SK-N-SH (cell line): ENCODE data around the gene CD248. TPM values are rescaled to one million over a fixed set of nuclear protein-coding genes. Genes with fewer than 3 reads are reported as not detected.

Source experiments
- CTCF ChIA-PET: fragments of 300-600, 350-600 bp; formaldehyde crosslinking; extraction: SDS; loops from one replicate; lab custom pipeline; 2021; lab: Yijun Ruan, JAX
- POLR2A ChIA-PET: fragments of 350-600 bp; sonication (Branson Sonifier 250); formaldehyde crosslinking; extraction: SDS; loops from one replicate; lab custom pipeline; 2020; ENCODE audit warnings: antibody characterized with exemption, inconsistent platforms; lab: Yijun Ruan, JAX
- DNase-seq: peaks from one replicate; pipeline ENCODE4 v3.0.0; 2012
- H2AFZ ChIP-seq: fragments of 200-600 bp; sonication (generic); 2 replicates; pipeline ENCODE4 v1.8.1; 2016; ENCODE audit warnings: antibody characterized with exemption, mild to moderate bottlenecking, low read depth
- H3F3A ChIP-seq: fragments of 200-600 bp; sonication (generic); replicated peaks from 2 replicates; pipeline ENCODE3; 2016; ENCODE audit warnings: antibody characterized with exemption, mild to moderate bottlenecking; ENCODE audit not compliant: insufficient read depth
- H3K27ac ChIP-seq, 2 experiments: fragments of 200-500 bp in 1 of 2; fragments of 200-600 bp in 1 of 2; sonication (Bioruptor generic) in 1 of 2; sonication (generic), shearing (Covaris generic) in 1 of 2; 2 replicates each; pipeline versions ENCODE4 v1.5.1 to v1.6.1; 2014 to 2016; ENCODE audit warnings: low read depth in 2 of 2, inconsistent platforms in 1 of 2, low read length in 1 of 2, mild to moderate bottlenecking in 1 of 2, mixed read lengths in 1 of 2
- H3K27me3 ChIP-seq: fragments of 200-600 bp; sonication (generic), shearing (Covaris generic); 2 replicates; pipeline ENCODE4 v1.6.1; 2016; ENCODE audit warnings: mixed run types; ENCODE audit not compliant: insufficient read depth
- H3K36me3 ChIP-seq, 2 experiments: fragments of 200-500 bp in 1 of 2; fragments of 200-600 bp in 1 of 2; sonication (Bioruptor generic) in 1 of 2; sonication (generic) in 1 of 2; replicated peaks in 1 of 2; 2 replicates each; pipeline versions ENCODE3 to v1.5.1; 2014 to 2016; ENCODE audit warnings: low read length in 1 of 2, mild to moderate bottlenecking in 1 of 2; ENCODE audit not compliant: insufficient read depth in 2 of 2, control insufficient read depth in 1 of 2
- H3K4me1 ChIP-seq, 2 experiments: fragments of 200-500 bp in 1 of 2; fragments of 200-600 bp in 1 of 2; sonication (Bioruptor generic) in 1 of 2; sonication (generic), shearing (Covaris generic) in 1 of 2; 2 replicates each; pipeline versions ENCODE4 v1.5.1 to v1.6.1; 2014 to 2016; ENCODE audit warnings: low read depth in 1 of 2, low read length in 1 of 2, mixed run types in 1 of 2; ENCODE audit not compliant: insufficient read depth in 2 of 2, control insufficient read depth in 1 of 2
- H3K4me2 ChIP-seq: fragments of 200-600 bp; sonication (generic), shearing (Covaris generic); 2 replicates; pipeline ENCODE4 v1.6.1; 2017; ENCODE audit warnings: mixed run types
- H3K4me3 ChIP-seq, 2 experiments: fragments of 200-500 bp in 1 of 2; fragments of 200-600 bp in 1 of 2; sonication (Bioruptor generic) in 1 of 2; sonication (generic), shearing (Covaris generic) in 1 of 2; 2 replicates each; pipeline versions ENCODE4 v1.5.1 to v1.8.1; 2014 to 2016; ENCODE audit warnings: low read depth in 2 of 2, inconsistent platforms in 1 of 2, low read length in 1 of 2, mild to moderate bottlenecking in 1 of 2, mixed read lengths in 1 of 2, moderate library complexity in 1 of 2
- H3K79me2 ChIP-seq: fragments of 200-600 bp; sonication (generic); 2 replicates; pipeline ENCODE4 v1.8.1; 2017; ENCODE audit warnings: mild to moderate bottlenecking; ENCODE audit not compliant: insufficient read depth
- H3K9ac ChIP-seq: fragments of 200-600 bp; sonication (generic); 2 replicates; pipeline ENCODE4 v1.6.1; 2017; ENCODE audit warnings: mixed run types
- H3K9me2 ChIP-seq: fragments of 200-600 bp; sonication (generic); 2 replicates; pipeline ENCODE4 v1.6.1; 2017; ENCODE audit warnings: mixed run types
- H3K9me3 ChIP-seq: fragments of 200-600 bp; sonication (generic); 2 replicates; pipeline ENCODE4 v1.6.1; 2017; ENCODE audit warnings: mixed run types, mild to moderate bottlenecking, moderate library complexity
- H4K20me1 ChIP-seq: fragments of 200-600 bp; sonication (generic); 2 replicates; pipeline ENCODE4 v1.6.1; 2017; ENCODE audit warnings: mild to moderate bottlenecking, mixed run types; ENCODE audit not compliant: insufficient read depth
- FOSL2 ChIP-seq: IDR thresholded peaks from 2 replicates; pipeline ENCODE4 v1.4.0; 2012; ENCODE audit warnings: low read depth, mild to moderate bottlenecking, moderate library complexity, borderline replicate concordance
- FOXJ3 ChIP-seq: sonication (generic); formaldehyde crosslinking; IDR thresholded peaks from 2 replicates; pipeline ENCODE4 v1.5.1; 2020; ENCODE audit warnings: mild to moderate bottlenecking, missing genetic modification reagents
- GABPA ChIP-seq: IDR thresholded peaks from 2 replicates; pipeline ENCODE4 v1.4.0; 2012; ENCODE audit warnings: low read depth, mild to moderate bottlenecking
- GATA2 ChIP-seq: sonication (generic); formaldehyde crosslinking; IDR thresholded peaks from 2 replicates; pipeline ENCODE4 v1.5.0; 2020; ENCODE audit warnings: mild to moderate bottlenecking, missing genetic modification reagents
- NRF1 ChIP-seq: IDR thresholded peaks from 2 replicates; pipeline ENCODE4 v1.6.1; 2012; ENCODE audit warnings: low read depth, mild to moderate bottlenecking, low read length
- SIN3A ChIP-seq: IDR thresholded peaks from 2 replicates; pipeline ENCODE4 v1.6.1; 2012; ENCODE audit warnings: low read depth, mild to moderate bottlenecking, low read length, moderate library complexity, borderline replicate concordance
- SMC3 ChIP-seq: IDR thresholded peaks from 2 replicates; pipeline ENCODE4 v1.6.1; 2012; ENCODE audit warnings: low read depth, low read length, improper control_type of control experiment
- ZBTB33 ChIP-seq: IDR thresholded peaks from 2 replicates; pipeline ENCODE4 v1.4.0; 2012; ENCODE audit warnings: low read depth, borderline replicate concordance
- WGBS: methylation state at CpG from one replicate; pipeline ENCODE4 v1.1.6; 2017; ENCODE audit warnings: low lambda C conversion rate; 5-methylcytosine and 5-hydroxymethylcytosine counted together
- polyA plus RNA-seq, 3 experiments: library from polyadenylated mRNA; depleted of rRNA; stranded (reverse); fragments of >200 nt; gene quantifications; 2 replicates each; pipeline ENCODE4 v1.2.3, GENCODE V29; 2012
- TF ChIP-seq, protein P1 (sequence below): IDR thresholded peaks from 2 replicates; pipeline ENCODE4 v1.6.1; 2012; ENCODE audit warnings: mild to moderate bottlenecking, low read depth, low read length, moderate library complexity
- TF ChIP-seq, protein P2 (sequence below): fragments of 200-600 bp; sonication (generic); IDR thresholded peaks from 2 replicates; pipeline ENCODE4 v1.6.1; 2017; ENCODE audit warnings: antibody characterized with exemption, mild to moderate bottlenecking, moderate library complexity
- TF ChIP-seq, protein P3 (sequence below): IDR thresholded peaks from 2 replicates; pipeline ENCODE4 v1.4.0; 2012; ENCODE audit warnings: low read depth
- TF ChIP-seq, protein P4 (sequence below): IDR thresholded peaks from 2 replicates; pipeline ENCODE4 v1.4.0; 2012; ENCODE audit warnings: low read depth, borderline replicate concordance

The CD248 gene
- polyA plus RNA-seq, 1 of the 3 experiments (the other 2 are of a cell fraction): 7.7 TPM

GRCh38 chr11:66311965-66312548 lies 4.8 kb downstream of the CD248 start (continued):
- TF ChIP-seq, protein P1, sequence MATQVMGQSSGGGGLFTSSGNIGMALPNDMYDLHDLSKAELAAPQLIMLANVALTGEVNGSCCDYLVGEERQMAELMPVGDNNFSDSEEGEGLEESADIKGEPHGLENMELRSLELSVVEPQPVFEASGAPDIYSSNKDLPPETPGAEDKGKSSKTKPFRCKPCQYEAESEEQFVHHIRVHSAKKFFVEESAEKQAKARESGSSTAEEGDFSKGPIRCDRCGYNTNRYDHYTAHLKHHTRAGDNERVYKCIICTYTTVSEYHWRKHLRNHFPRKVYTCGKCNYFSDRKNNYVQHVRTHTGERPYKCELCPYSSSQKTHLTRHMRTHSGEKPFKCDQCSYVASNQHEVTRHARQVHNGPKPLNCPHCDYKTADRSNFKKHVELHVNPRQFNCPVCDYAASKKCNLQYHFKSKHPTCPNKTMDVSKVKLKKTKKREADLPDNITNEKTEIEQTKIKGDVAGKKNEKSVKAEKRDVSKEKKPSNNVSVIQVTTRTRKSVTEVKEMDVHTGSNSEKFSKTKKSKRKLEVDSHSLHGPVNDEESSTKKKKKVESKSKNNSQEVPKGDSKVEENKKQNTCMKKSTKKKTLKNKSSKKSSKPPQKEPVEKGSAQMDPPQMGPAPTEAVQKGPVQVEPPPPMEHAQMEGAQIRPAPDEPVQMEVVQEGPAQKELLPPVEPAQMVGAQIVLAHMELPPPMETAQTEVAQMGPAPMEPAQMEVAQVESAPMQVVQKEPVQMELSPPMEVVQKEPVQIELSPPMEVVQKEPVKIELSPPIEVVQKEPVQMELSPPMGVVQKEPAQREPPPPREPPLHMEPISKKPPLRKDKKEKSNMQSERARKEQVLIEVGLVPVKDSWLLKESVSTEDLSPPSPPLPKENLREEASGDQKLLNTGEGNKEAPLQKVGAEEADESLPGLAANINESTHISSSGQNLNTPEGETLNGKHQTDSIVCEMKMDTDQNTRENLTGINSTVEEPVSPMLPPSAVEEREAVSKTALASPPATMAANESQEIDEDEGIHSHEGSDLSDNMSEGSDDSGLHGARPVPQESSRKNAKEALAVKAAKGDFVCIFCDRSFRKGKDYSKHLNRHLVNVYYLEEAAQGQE: 0 out of 2 replicates have a peak, but pooled peaks have one; percentile 5
- TF ChIP-seq NRF1 (peak; percentile 26; the same call in 1 of the 2 replicates), ZBTB33 (no peak)
- TF ChIP-seq, all 33 proteins: peak for 9

DNA sequence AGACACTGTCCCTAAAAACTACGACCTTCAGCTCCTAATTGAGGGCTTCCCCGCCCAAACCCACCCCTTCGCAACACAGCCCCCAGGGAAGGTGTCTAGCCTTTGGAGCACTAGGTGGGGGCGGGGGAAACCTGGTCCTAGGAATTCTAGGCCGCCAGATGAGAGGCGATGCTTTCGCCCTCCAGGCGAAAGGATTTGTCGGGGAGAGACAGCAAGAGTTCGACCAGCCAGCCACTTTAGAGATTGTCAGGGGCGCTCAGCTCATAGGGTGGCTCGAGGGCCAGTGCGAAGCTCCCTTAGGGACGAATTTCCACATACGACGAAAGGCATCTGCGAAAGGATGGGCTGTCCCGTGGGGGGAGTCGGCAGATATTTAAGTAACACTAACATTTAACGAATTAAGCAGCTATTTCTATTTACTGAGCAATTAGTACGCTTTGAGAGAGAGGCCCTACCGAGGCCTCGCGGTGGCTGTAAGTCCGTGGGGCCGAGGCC lies 5.3 kb downstream of the CD248 start:
- no peaks in the 10 kb centered on the region for H3K9me2 ChIP-seq
- H3K36me3 ChIP-seq: no peaks in the 10 kb centered on the region
- peak overlapping the region; percentile 94 to 96 for H3K27ac ChIP-seq
- no peaks in the 10 kb centered on the region for H3K9me3 ChIP-seq
- H3K4me3 ChIP-seq: peak overlapping the region; percentile 59 to 70
- no peaks in the 10 kb centered on the region for H4K20me1 ChIP-seq
- WGBS: 24% methylated on average over 23 of the region's 26 CpGs
- peaks cover 15% of the 10 kb centered on the region for H3F3A ChIP-seq
- POLR2A ChIA-PET: interaction anchor here (0.6 to 3.1 kb wide), 9 partner anchors 11 to 194 kb away, joined by 3 to 33 read pairs (median 5); partner anchors contain the start of genes B4GAT1, BRMS1 and RIN1
- no peaks in the 10 kb centered on the region for H3K27me3 ChIP-seq
- H3K79me2 ChIP-seq: no peaks in the 10 kb centered on the region
- DNase-seq: no peak
- H3K4me1 ChIP-seq: peaks cover 11 to 44% of the 10 kb centered on the region in 2 experiments; a peak in 2 of 4 replicates
- H3K9ac ChIP-seq: peak overlapping the region; percentile 68
- CTCF ChIA-PET: interaction anchor here (0.6 to 12.4 kb wide), 37 partner anchors 11 to 175 kb away, joined by 3 to 280 read pairs (median 4); partner anchors contain the start of genes B4GAT1, BRMS1, CNIH2 and DPP3
- H2AFZ ChIP-seq: peak overlapping the region; percentile 88; the same call in 1 of the 2 replicates
- H3K4me2 ChIP-seq: peak overlapping the region; percentile 81
- TF ChIP-seq, protein P2, sequence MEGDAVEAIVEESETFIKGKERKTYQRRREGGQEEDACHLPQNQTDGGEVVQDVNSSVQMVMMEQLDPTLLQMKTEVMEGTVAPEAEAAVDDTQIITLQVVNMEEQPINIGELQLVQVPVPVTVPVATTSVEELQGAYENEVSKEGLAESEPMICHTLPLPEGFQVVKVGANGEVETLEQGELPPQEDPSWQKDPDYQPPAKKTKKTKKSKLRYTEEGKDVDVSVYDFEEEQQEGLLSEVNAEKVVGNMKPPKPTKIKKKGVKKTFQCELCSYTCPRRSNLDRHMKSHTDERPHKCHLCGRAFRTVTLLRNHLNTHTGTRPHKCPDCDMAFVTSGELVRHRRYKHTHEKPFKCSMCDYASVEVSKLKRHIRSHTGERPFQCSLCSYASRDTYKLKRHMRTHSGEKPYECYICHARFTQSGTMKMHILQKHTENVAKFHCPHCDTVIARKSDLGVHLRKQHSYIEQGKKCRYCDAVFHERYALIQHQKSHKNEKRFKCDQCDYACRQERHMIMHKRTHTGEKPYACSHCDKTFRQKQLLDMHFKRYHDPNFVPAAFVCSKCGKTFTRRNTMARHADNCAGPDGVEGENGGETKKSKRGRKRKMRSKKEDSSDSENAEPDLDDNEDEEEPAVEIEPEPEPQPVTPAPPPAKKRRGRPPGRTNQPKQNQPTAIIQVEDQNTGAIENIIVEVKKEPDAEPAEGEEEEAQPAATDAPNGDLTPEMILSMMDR: no peak
- no peak for TF ChIP-seq FOXJ3 (CRISPR knock-in tag)
- no peak for TF ChIP-seq GABPA
- no peak for TF ChIP-seq FOSL2
- TF ChIP-seq ZBTB33: no peak
- TF ChIP-seq, protein P3, sequence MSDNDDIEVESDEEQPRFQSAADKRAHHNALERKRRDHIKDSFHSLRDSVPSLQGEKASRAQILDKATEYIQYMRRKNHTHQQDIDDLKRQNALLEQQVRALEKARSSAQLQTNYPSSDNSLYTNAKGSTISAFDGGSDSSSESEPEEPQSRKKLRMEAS: no peak
- TF ChIP-seq, protein P4, sequence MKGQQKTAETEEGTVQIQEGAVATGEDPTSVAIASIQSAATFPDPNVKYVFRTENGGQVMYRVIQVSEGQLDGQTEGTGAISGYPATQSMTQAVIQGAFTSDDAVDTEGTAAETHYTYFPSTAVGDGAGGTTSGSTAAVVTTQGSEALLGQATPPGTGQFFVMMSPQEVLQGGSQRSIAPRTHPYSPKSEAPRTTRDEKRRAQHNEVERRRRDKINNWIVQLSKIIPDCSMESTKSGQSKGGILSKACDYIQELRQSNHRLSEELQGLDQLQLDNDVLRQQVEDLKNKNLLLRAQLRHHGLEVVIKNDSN: no peak
- TF ChIP-seq SMC3: no peak
- TF ChIP-seq GATA2 (CRISPR knock-in tag): no peak
- TF ChIP-seq SIN3A: no peak
- TF ChIP-seq, protein P1: no peak
